Measurements from ENCODE around the gene AP1G1. TPM values are rescaled to one million over a fixed set of nuclear protein-coding genes. Genes with fewer than 3 reads are reported as not detected.
A peak's percentile ranks its signal among the peaks of the same experiment; 100 is the strongest.

Gene AP1G1
- total RNA-seq = 10 to 100 TPM; 56.4 to 59.3 TPM

GRCh38 chr16:71808593-71809459, at the start of gene AP1G1:
TSS of gene AP1G1 (minus strand) at chr16:71808834. CDS start at chr16:71789479, 19,355 bp downstream.
- Mint-ChIP-seq H3K4me3 (peak within 1 kb of the TSS; percentile 90), H3K9me3 (no peaks in the 10 kb centered on the region), H3K4me1 (ENCODE audit: low read depth) (peaks cover 42% of the 10 kb centered on the region), H3K27me3 (ENCODE audit: low read depth) (no peaks in the 10 kb centered on the region), H3K27ac (peak within 1 kb of the TSS; percentile 100), H3K36me3 (ENCODE audit: low read depth) (peaks cover 3% of the 10 kb centered on the region)
- CTCF ChIA-PET = interaction anchor here (0.5 to 3.3 kb wide), 2 partner anchors 20 to 74 kb away, joined by 3 to 20 read pairs; partner anchors contain the start of gene ZNF821
- peak; percentile 97 for DNase-seq
- intact Hi-C loops (cut with micrococcal nuclease) = loop anchor here (1.0 to 5.0 kb wide), 8 partner anchors 9 to 324 kb away; partner anchors contain the start of genes DHODH, DHX38, IST1 and TXNL4B

GRCh38 chr16:71855937-71856662, 47.5 kb upstream of the AP1G1 start:
- Mint-ChIP-seq H3K4me3 (no peak overlapping the region), H3K9me3 (no peaks in the 10 kb centered on the region), H3K36me3 (ENCODE audit: low read depth) (peaks cover 9% of the 10 kb centered on the region), H3K4me1 (ENCODE audit: low read depth) (peaks cover 52% of the 10 kb centered on the region), H3K27ac (no peak overlapping the region), H3K27me3 (ENCODE audit: low read depth) (no peaks in the 10 kb centered on the region)
- CTCF ChIA-PET = interaction anchor here (3.1 kb wide), 1 partner anchor 26 kb away, joined by 11 read pairs; no protein-coding TSS in a partner anchor
- intact Hi-C loops (cut with micrococcal nuclease) = loop anchor here (2.0 kb wide), 1 partner anchor 17 kb away; no protein-coding TSS in a partner anchor
- peak; percentile 20 for DNase-seq

- no peak overlapping the region for H3K4me3 Mint-ChIP-seq
- intact Hi-C loops (cut with micrococcal nuclease) = no loop called here
- CTCF ChIA-PET = interaction anchor here (3.1 kb wide), 1 partner anchor 28 kb away, joined by 11 read pairs; no protein-coding TSS in a partner anchor
- H3K36me3 Mint-ChIP-seq (ENCODE audit: low read depth) = peaks cover 16% of the 10 kb centered on the region
- DNase-seq = no peak
- H3K27me3 Mint-ChIP-seq (ENCODE audit: low read depth) = no peaks in the 10 kb centered on the region
- H3K27ac Mint-ChIP-seq = no peak overlapping the region
- no peaks in the 10 kb centered on the region for H3K9me3 Mint-ChIP-seq
- peaks cover 52% of the 10 kb centered on the region for H3K4me1 Mint-ChIP-seq (ENCODE audit: low read depth)
Measured at GRCh38 chr16:71854369-71854948, 45.8 kb upstream of the AP1G1 start.

GRCh38 chr16:71853413-71853812, 44.8 kb upstream of the AP1G1 start:
- Mint-ChIP-seq H3K4me1 (ENCODE audit: low read depth) (peaks cover 52% of the 10 kb centered on the region), H3K27me3 (ENCODE audit: low read depth) (no peaks in the 10 kb centered on the region), H3K27ac (peak overlapping the region; percentile 20), H3K36me3 (ENCODE audit: low read depth) (peaks cover 22% of the 10 kb centered on the region), H3K9me3 (no peaks in the 10 kb centered on the region), H3K4me3 (no peak overlapping the region)
- CTCF ChIA-PET = interaction anchor here (0.9 kb wide), 1 partner anchor 29 kb away, joined by 3 read pairs; no protein-coding TSS in a partner anchor
- intact Hi-C loops (cut with micrococcal nuclease) = loop anchor here (1.0 kb wide), 1 partner anchor 8 kb away; the partner anchor contains the start of gene ATXN1L
- DNase-seq = no peak

GRCh38 chr16:71852561-71852960, 43.9 kb upstream of the AP1G1 start:
- Mint-ChIP-seq H3K36me3 (ENCODE audit: low read depth) (peaks cover 24% of the 10 kb centered on the region), H3K4me3 (no peak overlapping the region), H3K4me1 (ENCODE audit: low read depth) (peaks cover 58% of the 10 kb centered on the region), H3K9me3 (no peaks in the 10 kb centered on the region), H3K27ac (no peak overlapping the region), H3K27me3 (ENCODE audit: low read depth) (no peaks in the 10 kb centered on the region)
- intact Hi-C loops (cut with micrococcal nuclease) = no loop called here
- CTCF ChIA-PET = interaction anchor here (0.9 kb wide), 1 partner anchor 30 kb away, joined by 3 read pairs; no protein-coding TSS in a partner anchor
- no peak for DNase-seq

GRCh38 chr16:71852158-71852557, 43.5 kb upstream of the AP1G1 start:
- Mint-ChIP-seq H3K4me3 (no peak overlapping the region), H3K4me1 (ENCODE audit: low read depth) (peaks cover 62% of the 10 kb centered on the region), H3K36me3 (ENCODE audit: low read depth) (peaks cover 24% of the 10 kb centered on the region), H3K27ac (no peak overlapping the region), H3K9me3 (no peaks in the 10 kb centered on the region), H3K27me3 (ENCODE audit: low read depth) (no peaks in the 10 kb centered on the region)
- DNase-seq = no peak
- CTCF ChIA-PET = no interaction called here
- intact Hi-C loops (cut with micrococcal nuclease) = no loop called here

- no peaks in the 10 kb centered on the region for H3K27me3 Mint-ChIP-seq (ENCODE audit: low read depth)
- intact Hi-C loops (cut with micrococcal nuclease) = no loop called here
- no peak for DNase-seq
- no peaks in the 10 kb centered on the region for H3K9me3 Mint-ChIP-seq
- peaks cover 24% of the 10 kb centered on the region for H3K36me3 Mint-ChIP-seq (ENCODE audit: low read depth)
- CTCF ChIA-PET = interaction anchor here (1.3 kb wide), 1 partner anchor 21 kb away, joined by 3 read pairs; no protein-coding TSS in a partner anchor
- H3K4me1 Mint-ChIP-seq (ENCODE audit: low read depth) = peaks cover 66% of the 10 kb centered on the region
- H3K27ac Mint-ChIP-seq = no peak overlapping the region
- no peak overlapping the region for H3K4me3 Mint-ChIP-seq
Measured at GRCh38 chr16:71851746-71852145, 43.1 kb upstream of the AP1G1 start.

GRCh38 chr16:71848622-71849021, 40.0 kb upstream of the AP1G1 start:
- DNase-seq = no peak
- Mint-ChIP-seq H3K4me3 (no peak overlapping the region), H3K9me3 (no peaks in the 10 kb centered on the region), H3K36me3 (ENCODE audit: low read depth) (peaks cover 22% of the 10 kb centered on the region), H3K27me3 (ENCODE audit: low read depth) (no peaks in the 10 kb centered on the region), H3K4me1 (ENCODE audit: low read depth) (peaks cover 51% of the 10 kb centered on the region), H3K27ac (no peak overlapping the region)
- CTCF ChIA-PET = no interaction called here
- intact Hi-C loops (cut with micrococcal nuclease) = no loop called here

- Mint-ChIP-seq H3K27me3 (ENCODE audit: low read depth) (no peaks in the 10 kb centered on the region), H3K27ac (peak overlapping the region; percentile 50), H3K4me1 (ENCODE audit: low read depth) (peaks cover 50% of the 10 kb centered on the region), H3K4me3 (peak overlapping the region; percentile 88), H3K9me3 (no peaks in the 10 kb centered on the region), H3K36me3 (ENCODE audit: low read depth) (peaks cover 17% of the 10 kb centered on the region)
- intact Hi-C loops (cut with micrococcal nuclease) = no loop called here
- no peak for DNase-seq
- CTCF ChIA-PET = interaction anchor here (1.0 to 1.1 kb wide), 2 partner anchors 11 to 35 kb away, joined by 4 to 6 read pairs; no protein-coding TSS in a partner anchor
Measured at GRCh38 chr16:71847096-71847495, 38.5 kb upstream of the AP1G1 start.

- intact Hi-C loops (cut with micrococcal nuclease) = no loop called here
- DNase-seq = peak; percentile 39
- CTCF ChIA-PET = interaction anchor here (1.0 to 1.1 kb wide), 2 partner anchors 12 to 36 kb away, joined by 4 to 6 read pairs; no protein-coding TSS in a partner anchor
- Mint-ChIP-seq H3K27me3 (ENCODE audit: low read depth) (no peaks in the 10 kb centered on the region), H3K4me3 (peak overlapping the region; percentile 88), H3K27ac (peak overlapping the region; percentile 50), H3K4me1 (ENCODE audit: low read depth) (peaks cover 46% of the 10 kb centered on the region), H3K36me3 (ENCODE audit: low read depth) (peaks cover 17% of the 10 kb centered on the region), H3K9me3 (no peaks in the 10 kb centered on the region)
Measured at GRCh38 chr16:71846431-71846830, 37.8 kb upstream of the AP1G1 start.

GRCh38 chr16:71845639-71846430, 37.2 kb upstream of the AP1G1 start, which contains the start of gene ATXN1L:
TSS of gene ATXN1L (plus strand) at chr16:71845976. CDS start at chr16:71849741, 3,765 bp downstream.
- peak within 1 kb of the TSS; percentile 88 for H3K4me3 Mint-ChIP-seq
- peak within 1 kb of the TSS; percentile 93 for H3K27ac Mint-ChIP-seq
- CTCF ChIA-PET = interaction anchor here (0.6 to 1.1 kb wide), 4 partner anchors 12 to 40 kb away, joined by 3 to 6 read pairs (median 4); no protein-coding TSS in a partner anchor
- H3K4me1 Mint-ChIP-seq (ENCODE audit: low read depth) = peaks cover 44% of the 10 kb centered on the region
- peak; percentile 90 for DNase-seq
- no peaks in the 10 kb centered on the region for H3K9me3 Mint-ChIP-seq
- H3K27me3 Mint-ChIP-seq (ENCODE audit: low read depth) = no peaks in the 10 kb centered on the region
- peaks cover 16% of the 10 kb centered on the region for H3K36me3 Mint-ChIP-seq (ENCODE audit: low read depth)
- intact Hi-C loops (cut with micrococcal nuclease) = loop anchor here (1.0 kb wide), 2 partner anchors 7 to 162 kb away; partner anchors contain the start of gene DHODH
